Ishikawa (cell line): ENCODE results near the gene TCF7L2.

Experiments
- CEBPB ChIP-seq: IDR thresholded peaks from 2 replicates; pipeline ENCODE4 v1.6.1; 2012
- EGR1 ChIP-seq: IDR thresholded peaks from 2 replicates; pipeline ENCODE4 v1.6.1; 2012
- EP300 ChIP-seq: IDR thresholded peaks from 2 replicates; pipeline ENCODE4 v1.6.1; 2012; ENCODE audit warnings: borderline replicate concordance
- MAX ChIP-seq: IDR thresholded peaks from 2 replicates; pipeline ENCODE4 v1.6.1; 2012
- NFIC ChIP-seq: IDR thresholded peaks from 2 replicates; pipeline ENCODE4 v1.6.1; 2012
- RAD21 ChIP-seq: IDR thresholded peaks from 2 replicates; pipeline ENCODE4 v1.6.1; 2012; ENCODE audit warnings: low read depth
- REST ChIP-seq: IDR thresholded peaks from 2 replicates; pipeline ENCODE4 v1.6.1; 2012; ENCODE audit warnings: low read depth, mild to moderate bottlenecking
- TAF1 ChIP-seq: IDR thresholded peaks from 2 replicates; pipeline ENCODE4 v1.6.1; 2012; ENCODE audit warnings: low read depth, mild to moderate bottlenecking
- TCF12 ChIP-seq: IDR thresholded peaks from 2 replicates; pipeline ENCODE4 v1.6.1; 2012; ENCODE audit warnings: low read depth
- USF1 ChIP-seq: IDR thresholded peaks from 2 replicates; pipeline ENCODE4 v1.6.1; 2012
- YY1 ChIP-seq: IDR thresholded peaks from 2 replicates; pipeline ENCODE4 v1.6.1; 2012; ENCODE audit warnings: low read depth
- ZBTB7A ChIP-seq: IDR thresholded peaks from 2 replicates; pipeline ENCODE4 v1.6.1; 2012; ENCODE audit warnings: low read depth

GRCh38 chr10:113135025-113135424, 185.0 kb downstream of the TCF7L2 start:
- TF ChIP-seq YY1, result no peak
- TF ChIP-seq REST, result no peak
- no peak for TF ChIP-seq MAX
- TF ChIP-seq TAF1, result no peak
- no peak for TF ChIP-seq EP300
- TF ChIP-seq USF1, result no peak
- no peak for TF ChIP-seq CEBPB
- TF ChIP-seq NFIC, result no peak
- TF ChIP-seq EGR1, result no peak
- no peak for TF ChIP-seq TCF12
- no peak for TF ChIP-seq ZBTB7A
- no peak for TF ChIP-seq RAD21
